LNCAP (cell line): ENCODE measurements around the gene EIF4E2.

Experiments
- CTCF ChIP-seq: fragments of 450-650 bp; IDR thresholded peaks from 2 replicates; pipeline ENCODE4 v1.5.1; 2017; ENCODE audit warnings: mild to moderate bottlenecking

Gene EIF4E2

GRCh38 chr2:232615339-232615738, 64.8 kb downstream of the EIF4E2 start:
- TF ChIP-seq CTCF: no peak
